8988T (cell line): ENCODE measurements around the gene EDIL3.
"Not testable (repeated sequence)": the region's sequence is repeated elsewhere in the genome, so short reads cannot be mapped to it uniquely, and the experiment has no call there.

Source experiments
- DNase-seq: peaks from one replicate; pipeline ENCODE4 v3.0.0; 2011

EDIL3 gene

DNA sequence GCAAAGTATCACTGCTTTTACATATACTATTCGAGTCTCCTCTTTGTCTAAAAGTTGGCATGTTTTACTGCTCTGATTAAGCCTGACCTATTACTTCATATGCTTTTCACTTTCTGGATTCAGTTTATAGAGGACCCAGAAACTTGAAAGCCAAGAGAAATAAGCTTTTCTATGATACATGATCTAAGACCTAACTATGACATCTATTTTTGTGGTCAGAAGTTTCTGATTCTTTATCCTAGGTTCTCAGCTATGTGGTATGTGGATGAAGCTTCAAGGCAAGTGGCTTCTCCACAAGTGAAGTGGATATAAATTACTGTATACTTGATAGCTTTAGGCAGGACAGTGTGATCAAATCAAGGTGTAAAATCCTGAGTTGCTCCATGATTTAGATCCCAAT is 6.3 kb downstream of the EDIL3 start:
- DNase-seq: no peak

DNA sequence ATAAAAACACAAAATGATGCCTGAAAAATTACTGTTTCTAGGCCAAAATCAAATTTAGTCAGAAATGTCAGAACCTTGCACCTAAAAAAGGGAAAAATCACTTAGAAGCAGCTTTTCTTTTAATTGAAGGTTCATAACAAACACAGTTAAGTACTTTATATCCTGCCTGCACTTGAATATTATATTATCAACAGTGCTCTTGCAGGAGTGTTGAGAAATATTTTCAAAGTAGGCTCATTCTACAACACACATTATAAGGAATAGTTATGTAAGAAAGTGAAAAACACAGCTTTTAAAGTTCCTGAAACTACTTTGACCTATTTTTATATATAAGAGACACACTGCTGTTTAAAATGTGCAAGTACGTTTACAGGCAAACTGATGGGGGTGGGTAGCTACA is 8.3 kb downstream of the EDIL3 start:
- no peak for DNase-seq

DNA sequence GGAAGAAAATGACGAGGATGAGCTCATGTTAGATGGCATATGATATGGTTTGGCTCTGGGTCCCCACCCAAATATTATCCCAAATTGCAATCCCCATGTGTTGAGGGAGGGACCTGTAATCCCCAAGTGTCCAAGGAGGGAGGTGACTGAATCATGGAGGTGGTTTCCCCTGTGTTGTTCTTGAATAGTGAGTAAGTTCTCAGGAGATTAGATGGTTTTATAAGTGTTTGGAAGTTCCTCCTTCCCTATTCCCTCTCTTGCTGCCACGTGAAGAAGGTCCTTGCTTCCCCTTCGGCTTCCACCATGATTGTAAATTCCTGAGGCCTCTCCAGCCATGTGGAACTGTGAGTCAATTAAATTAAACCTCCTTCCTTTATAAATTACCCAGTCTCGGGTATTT is 10.1 kb downstream of the EDIL3 start:
- DNase-seq: no peak

DNA sequence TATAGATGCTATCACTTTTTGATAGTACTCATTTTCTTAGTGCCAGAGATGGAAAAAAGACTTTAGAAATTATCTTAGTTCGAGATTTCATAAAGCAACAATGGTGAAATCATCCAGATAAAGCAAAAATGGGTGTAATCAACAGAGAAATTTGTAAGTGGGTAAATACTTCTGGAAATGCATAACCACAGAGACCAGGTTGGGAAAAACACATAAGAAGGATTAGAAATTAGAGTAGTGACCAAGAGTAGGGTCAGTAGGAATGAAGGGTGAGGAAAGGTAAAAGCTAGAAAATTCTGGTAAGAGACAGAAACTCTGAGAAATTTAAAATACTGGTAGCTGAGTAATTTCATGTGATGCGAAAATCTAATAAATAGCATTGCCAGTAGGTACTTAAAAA is 11.2 kb downstream of the EDIL3 start:
- no peak for DNase-seq

DNA sequence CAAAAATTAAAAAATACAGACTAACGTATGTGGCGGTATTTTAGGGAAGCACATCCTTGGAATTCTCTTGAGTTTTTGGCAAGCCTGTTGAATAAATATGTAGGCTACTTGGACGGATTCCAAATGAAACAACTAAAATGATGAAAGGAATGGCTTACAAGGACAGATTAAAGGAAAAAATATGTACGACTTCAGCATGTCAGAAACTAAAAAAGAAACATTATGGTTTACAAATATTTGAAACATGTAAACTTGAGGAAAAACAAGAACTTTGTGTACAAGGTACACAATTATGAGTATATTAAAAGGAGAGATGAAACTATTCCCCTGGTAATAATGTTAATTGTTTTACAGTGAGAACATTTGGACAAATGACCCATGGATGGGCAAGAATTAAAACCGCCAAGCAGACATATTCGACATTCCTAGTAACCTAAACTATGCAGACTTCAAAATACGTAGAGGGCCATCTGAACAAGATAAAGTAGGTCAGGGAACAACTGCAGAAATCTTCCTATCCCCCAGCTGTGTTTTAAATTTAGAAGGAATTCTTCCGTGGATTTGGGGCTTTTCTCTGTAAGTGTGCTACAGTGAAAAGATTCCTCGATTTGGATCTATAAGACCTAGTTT is 12.5 kb downstream of the EDIL3 start:
- no peak for DNase-seq

DNA sequence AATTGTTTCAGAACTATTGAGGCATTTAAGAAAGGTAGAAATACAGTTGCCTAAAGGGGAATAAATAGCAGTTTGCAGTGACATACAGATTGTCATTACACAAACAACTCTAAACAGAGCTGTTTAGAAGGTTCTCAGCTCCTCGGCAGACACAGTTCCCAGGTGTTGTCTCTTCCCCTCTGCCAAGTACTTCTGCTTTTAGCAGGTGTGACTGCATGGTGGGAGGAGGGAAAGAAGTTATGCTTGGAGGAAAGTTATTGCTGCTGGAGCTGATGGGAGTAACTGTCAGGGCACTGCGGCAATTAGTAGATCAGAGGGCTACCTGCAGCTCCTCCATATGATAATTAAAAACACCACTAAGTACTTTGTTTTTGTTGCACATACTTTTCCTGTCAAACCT is 14.5 kb downstream of the EDIL3 start:
- no peak for DNase-seq

DNA sequence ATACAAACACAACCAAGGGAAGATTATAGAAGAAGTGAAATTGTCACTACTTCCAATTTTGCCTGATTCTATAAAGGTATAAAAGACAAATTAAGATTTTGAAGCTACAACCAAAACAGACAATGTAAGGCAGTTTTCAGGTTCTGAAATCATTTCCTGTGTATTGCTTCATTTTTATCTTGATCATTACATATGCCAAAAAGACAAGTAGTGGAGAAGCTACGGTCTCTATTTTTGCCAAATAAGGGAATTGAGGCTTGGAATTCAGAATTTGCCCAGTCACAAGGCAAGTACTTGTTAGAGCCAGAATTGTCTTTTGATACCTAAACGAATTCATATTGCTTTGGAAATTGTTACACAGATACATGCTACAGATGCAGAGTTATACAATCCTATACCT is 20.6 kb downstream of the EDIL3 start:
- DNase-seq: no peak

DNA sequence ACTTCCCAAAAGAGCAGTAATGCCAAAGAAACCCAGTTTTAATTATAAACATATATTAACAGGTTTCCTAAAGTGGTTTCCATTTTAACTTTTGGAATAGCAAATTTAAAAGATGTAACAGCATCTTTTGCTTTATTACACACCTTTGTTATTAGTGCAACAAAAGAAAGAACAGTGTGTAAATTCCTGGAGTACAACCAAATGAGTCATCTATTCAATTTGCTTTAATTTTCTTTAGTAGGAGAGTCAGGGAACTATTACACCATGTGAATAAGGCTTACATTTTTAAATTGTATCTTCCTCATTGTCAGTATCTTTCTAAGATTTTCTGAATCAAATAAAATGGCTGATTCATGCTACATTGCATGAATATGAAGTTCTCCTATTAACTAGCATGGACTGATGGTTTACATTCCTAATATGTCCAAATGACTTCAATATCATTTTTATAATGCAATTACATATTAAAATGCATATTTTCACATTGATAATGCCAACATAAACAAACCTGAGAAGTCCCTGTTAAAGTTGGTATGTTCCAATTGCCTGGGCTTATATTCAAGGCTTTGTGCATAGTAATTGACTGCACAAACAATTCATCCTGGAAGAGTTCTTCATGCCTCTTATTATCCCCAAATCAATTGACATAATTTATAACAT is 22.5 kb downstream of the EDIL3 start:
- DNase-seq: no peak

DNA sequence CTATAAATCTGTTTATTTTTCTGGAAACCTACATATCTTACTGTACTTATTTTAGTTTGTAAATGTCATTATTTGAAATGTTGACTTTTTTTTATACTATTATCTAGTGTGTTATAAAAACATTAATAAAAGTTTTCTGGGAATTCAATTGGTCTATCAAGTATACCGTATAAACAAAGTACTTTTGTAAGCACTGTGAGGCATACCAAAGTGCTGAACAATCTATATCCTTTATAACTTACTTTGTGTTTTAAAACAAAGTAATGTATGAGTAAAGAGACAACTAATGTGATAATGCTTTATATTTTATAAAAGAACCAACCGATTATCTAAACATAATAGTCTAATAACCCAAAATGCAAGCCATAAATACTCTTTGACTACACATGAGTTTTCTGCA is 23.1 kb downstream of the EDIL3 start:
- no peak for DNase-seq

DNA sequence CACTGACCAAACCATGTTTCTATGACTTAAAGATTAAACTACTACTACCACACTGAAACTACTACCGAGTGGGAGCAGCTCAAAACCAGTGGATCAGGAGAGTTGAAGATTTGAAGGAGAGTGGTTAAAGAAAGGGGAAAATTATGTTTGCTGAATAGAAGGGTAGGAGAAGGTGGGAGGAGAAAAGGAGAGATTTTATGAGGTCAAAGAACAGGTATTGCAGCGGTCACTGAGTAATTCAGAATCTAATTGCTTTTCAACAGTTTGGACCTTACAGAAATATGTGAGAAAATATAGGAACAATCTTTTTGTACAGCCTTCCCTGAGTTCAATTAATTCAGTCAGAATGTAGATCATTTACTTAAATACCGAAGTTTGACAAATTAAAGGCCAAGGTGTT is 24.6 kb downstream of the EDIL3 start:
- no peak for DNase-seq

DNA sequence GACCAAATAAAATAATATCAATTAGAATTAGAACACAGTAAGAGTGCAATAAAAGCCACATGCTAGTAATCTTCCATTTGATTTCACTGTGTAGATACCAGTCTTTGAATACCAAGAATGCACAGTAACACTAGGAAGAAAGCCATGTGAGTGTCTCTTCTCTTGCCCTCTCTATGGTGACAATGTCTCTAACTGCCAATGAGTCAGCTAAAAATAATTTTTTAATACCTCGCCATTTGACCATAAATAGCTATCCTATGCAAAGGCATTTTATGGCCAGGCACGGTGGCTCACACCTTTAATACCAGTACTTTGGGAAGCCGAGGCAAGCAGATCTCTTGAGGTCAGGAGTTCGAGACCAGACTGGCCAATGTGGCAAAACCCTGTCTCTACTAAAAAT is 30.6 kb downstream of the EDIL3 start:
- DNase-seq: no peak

DNA sequence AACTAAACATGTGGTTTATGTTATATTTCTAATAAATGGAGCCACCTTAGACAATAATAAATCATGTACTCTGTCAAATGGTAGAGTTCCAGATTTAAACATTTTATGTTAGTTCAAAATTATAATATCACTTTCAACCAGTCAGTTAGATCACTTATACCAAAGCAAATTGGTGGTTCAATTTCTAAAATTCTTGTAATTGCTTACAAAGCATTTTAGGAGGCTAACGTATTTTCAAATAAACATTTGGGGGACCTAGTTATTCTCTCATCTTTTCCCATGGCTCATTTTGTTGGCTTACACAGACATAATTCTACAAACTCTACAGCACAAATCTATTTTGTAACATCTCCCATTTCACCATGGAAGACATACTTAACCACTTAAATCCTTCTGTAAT is 39.9 kb downstream of the EDIL3 start:
- DNase-seq: no peak

DNA sequence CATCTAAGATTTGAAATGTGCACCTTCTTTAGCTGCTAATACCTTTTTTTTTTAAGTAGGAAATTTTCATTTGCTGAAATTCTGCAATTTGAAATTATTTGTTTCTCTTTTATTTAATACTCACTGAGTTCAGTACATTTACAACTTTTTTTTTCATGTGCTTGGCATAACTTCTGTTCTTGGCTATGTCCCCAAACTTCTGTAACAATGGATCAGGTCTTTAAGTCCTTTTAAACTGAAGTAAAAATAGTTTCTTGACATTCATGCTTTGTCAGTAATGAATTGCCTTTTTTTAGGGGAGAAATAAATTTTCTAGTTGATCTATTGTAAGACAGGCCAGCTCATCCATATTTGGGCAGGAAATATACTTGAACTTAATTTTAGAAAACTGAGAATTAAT is 41.5 kb downstream of the EDIL3 start:
- no peak for DNase-seq

DNA sequence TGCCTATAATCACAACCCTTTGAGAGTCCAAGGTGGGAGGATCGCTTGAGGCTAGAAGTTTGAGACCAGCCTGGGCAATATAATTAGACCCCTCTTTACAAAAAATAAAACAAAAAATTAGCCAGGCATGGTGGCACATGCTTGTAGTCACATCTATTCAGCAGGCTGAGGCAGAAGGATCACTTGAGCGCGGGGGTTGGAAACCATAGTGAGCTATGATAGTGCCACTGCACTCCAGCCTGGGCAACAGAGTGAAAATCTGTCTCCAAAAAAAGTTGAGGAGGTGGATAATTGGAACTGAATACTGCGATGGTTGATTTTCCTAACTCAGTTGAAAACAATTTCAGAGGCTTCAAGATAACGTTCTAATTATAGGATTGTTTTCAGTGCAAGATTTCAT is 52.6 kb downstream of the EDIL3 start:
- DNase-seq: no peak

DNA sequence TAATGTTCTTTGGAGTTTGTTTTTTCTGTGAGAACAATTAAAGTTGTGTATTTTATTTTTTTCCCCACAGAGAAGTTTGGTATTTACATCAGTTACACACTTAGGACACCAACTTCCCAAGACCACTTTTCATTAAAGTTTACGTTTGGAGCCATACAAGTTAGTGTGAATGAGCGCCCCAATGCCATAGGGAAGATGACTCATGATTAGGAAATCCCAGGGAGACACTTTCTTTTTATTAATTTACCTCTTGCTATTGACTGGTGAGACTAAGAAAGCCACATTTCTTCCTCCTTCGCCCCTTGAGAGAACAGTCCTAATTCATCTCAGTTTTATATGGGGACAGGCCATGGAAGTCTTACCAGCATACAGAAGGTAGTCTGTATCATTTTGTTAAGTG is 57.1 kb downstream of the EDIL3 start:
- DNase-seq: no peak

DNA sequence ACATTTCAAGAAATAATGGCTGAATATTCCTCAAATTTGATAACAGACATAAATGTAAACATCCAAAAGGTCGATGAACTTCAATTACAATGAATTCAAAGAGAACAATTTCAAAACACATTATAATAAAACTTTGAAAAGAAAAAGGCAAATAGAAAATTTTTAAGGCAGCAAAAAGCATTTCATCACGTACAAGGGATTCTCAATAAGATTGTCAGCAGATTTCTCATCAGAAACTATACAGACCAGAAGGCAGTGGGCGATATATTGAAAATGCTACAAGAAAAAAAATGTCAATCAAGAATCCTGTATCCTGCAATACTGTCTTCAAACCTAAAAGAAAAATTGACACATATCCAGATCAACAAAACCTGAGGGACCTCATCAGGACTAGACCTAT is 62.0 kb downstream of the EDIL3 start:
- no peak for DNase-seq

DNA sequence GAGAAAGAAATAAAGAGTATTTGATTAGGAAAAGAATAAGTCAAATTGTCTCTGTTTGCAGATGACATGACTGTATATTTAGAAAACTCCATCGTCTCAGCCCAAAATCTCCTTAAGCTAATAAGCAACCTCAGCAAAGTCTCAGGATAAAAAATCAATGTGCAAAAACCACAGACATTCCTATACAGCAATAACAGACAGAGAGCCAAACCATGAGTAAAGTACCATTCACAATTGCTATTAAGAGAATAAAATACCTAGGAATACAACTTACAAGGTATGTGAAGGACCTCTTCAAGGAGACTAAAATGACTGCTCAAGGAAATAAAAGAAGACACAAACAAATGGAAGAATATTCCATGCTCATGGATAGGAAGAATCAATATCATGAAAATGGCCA is 66.9 kb downstream of the EDIL3 start:
- DNase-seq: not testable (repeated sequence)

DNA sequence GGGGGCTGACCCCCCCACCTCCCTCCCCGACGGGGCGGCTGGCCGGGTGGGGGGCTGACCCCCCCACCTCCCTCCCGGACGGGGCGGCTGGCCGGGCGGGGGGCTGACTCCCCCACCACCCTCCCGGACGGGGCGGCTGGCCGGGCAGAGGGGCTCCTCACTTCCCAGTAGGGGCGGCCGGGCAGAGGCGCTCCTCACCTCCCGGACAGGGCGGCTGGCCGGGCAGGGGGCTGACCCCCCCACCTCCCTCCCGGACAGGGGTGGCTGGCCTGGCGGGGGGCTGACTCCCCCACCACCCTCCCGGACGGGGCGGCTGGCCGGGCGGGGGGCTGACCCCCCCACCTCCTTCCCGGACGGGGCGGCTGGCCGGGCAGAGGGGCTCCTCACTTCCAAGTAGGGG is 72.4 kb downstream of the EDIL3 start:
- not testable (repeated sequence) for DNase-seq

DNA sequence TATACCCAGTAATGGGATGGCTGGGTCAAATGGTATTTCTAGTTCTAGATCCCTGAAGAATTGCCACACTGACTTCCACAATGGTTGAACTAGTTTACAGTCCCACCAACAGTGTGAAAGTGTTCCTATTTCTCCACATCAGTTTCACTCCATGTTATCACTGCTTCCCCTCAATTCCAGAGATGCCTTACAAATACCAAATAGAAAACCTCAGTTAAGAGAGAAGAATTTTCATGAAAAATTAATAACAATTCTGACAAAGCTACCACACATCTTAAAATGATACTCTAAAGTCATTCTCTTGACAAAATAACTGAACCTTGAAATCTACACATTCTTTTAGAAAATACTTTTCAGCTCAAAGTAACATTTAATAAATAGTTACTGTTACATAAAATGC is 74.8 kb downstream of the EDIL3 start:
- not testable (repeated sequence) for DNase-seq

DNA sequence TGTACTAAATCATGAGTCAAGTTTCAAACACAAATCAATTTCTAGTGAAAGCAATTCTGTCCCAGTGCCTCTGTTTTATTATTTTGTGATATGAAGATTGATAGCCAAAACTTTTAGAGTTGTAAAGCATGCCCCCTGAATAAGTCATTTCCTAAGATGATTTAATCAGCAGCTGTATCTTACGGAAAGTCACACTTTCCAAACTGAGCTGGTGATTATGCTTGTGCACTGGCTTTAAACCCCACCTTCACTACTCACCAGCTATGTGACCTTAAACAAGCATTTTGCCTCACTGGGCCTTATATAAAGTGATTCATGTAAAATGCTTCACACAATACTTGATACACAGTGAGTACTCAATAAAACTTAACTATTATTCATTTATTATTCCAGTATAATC is 78.1 kb downstream of the EDIL3 start:
- DNase-seq: no peak

DNA sequence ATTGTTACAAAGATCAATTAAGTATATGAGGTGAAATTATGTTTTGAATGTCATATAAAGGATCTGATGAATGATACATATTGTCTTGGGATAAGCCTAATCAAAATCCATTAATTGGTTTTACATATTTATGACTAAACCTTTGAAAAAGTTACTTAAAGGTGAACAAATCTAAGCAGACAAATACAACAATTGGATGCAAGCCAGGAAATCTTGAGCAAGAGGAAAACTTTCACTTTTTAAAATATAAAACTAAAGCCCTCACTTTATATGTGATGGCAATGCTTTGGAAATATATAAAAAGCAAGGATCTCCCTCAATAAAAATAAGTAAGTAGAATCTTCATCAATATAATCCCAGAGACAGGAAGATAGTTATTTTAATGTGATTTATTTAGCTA is 80.1 kb downstream of the EDIL3 start:
- DNase-seq: no peak

DNA sequence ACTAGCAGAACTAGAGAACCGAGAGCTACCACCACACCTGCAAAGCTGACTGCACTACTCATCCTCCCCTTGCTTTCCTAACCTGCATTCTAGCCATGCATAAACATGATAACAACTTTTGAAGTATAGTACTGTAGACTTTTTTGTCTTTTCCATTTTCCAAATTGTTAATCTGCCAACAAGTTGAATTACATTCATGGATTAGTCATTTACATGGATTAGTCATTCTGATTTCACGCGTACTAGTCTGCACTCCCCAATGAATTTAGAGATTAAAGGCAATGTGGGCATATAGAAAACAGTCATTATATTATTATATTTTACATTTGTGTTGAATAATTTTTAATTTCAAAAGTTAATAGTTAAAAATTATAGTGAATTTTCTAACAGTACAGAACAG is 81.4 kb downstream of the EDIL3 start:
- no peak for DNase-seq

DNA sequence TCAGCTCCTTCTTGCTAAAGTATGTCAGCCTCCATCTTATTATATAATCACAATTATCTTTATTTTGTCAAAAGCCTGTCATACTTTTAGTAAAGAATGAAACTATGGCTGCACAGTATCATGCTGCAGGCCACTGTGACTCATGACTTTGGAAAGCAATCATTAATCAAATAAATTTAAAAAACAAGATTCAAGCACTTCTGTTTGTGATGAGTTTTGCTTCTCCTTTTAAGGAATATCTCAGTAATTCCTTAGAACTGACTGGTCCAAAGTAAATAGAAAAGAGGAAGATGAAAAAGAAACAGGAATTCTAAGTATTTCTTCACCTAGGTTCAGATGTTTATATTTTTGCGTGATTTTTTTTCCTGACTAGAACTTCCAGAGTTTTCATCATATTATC is 83.1 kb downstream of the EDIL3 start:
- no peak for DNase-seq

DNA sequence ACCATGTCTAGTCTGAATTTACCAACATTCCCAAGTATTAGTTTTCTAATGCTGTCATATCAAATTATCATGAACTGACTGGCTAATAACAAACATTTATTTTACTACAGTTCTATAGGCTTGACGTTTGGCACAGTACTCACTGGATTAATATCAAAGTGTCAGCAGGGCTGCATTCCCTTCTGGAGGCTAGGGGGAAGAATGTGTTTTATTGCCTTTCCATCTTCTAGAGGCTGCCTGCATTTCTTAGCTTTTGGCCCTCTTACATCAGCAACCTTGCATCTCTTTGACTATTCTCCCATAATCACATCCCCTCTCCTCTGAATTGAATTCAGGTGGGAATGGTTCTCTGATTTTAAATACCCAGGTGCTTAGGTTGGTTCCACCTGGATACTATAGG is 84.7 kb downstream of the EDIL3 start:
- no peak for DNase-seq

DNA sequence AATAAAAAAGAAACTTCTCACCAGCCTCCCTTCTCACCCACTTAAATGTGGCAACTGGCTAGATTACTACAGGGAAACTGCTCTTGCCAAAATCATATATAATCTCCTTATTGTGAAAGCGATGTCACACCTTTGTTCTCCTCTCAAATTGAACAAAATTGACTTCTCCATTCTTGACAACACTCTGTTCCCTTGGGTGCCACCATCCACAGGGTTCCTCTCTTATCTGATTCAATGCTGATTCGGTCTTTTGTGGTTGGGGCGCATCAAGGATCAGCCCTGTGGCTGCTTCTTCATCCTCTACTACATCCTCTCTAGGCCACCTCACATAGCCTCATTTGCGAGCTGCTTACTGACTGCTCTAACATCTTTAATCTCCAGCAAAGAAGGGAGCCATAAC is 86.1 kb downstream of the EDIL3 start:
- no peak for DNase-seq
